Measurements from ENCODE around the gene EIF4A3. TPM values are rescaled to one million over a fixed set of nuclear protein-coding genes. Genes with fewer than 3 reads are reported as not detected.
"Not testable (repeated sequence)": the region's sequence is repeated elsewhere in the genome, so short reads cannot be mapped to it uniquely, and the experiment has no call there.

Gene EIF4A3
- total RNA-seq, 1 donor from 2014 or later: 84.8 TPM

DNA sequence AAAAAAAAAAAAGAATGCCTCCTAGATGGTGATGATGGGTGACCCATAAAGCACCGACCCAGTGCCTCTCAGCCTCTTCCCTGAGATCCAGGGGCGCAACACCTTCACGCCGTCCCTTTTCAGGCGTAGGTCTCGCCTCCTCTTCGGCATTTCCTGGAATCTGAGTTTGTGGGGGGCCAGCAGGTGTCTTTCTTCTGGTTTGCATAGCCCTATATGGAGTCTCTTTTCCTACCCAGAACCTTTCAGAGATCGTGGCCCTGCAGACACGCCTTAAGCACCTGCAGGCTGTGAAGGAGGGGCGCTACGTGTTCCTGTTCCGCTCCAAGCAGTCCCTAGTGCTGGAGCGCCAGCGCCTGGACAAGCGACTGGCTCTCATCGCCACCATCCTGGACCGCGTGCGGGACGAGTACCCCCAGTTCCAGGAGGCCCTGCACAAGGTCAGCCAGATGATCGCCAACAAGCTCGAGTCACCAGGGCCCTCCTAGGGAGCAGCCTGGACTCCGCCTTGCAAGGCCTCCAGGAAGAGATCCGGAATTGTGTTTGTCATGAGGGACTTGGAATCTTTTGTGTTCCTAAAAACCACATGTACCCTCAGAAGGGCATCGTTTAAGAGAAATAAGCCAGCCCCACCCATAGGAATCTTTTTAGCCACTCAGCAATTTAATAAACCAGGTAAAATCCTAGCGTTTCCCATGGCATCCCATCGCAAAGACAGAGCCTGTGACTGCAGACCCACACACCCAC lies 47.5 kb downstream of the EIF4A3 start:
- no peak for DNase-seq (ENCODE audit: low spot score)

DNA sequence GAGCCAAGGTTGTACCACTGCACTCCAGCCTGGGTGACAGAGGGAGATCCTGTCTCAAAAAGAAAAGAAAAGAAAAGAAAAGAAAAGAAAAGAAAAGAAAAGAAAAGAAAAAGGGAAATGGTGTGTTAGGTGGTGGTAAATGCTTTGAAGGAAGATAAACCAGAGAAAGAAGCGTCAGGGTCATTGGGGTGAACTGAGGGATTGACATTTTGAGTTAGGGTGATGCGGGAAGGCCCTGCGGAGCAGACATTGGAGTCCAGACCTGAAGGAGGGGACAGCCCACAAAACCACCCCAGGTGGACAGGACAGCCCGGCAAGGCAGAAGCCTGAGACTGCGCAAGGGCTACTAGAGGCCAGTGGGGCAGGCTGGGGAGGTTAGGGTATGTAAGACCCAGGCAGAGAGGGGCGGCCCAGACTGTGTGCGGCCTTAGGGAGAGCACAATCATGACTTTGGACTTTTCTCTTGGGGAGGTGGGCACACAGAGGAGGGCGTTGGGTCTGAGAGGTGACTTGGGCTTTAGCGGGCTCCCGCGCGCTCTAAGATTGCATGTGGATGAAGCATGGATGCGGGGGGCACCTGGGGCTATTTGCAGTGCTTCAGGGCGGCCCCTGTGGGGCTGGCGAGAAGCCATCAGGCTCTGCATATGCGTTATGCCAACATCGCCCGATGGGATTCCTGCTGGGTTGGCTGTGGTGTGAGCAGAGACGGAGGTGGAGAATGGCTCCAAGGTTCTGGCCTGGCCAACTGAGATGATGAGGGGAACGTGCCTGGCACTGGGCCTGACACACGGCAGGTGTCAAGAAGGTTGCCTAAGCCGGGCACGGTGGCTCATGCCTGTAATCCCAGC lies 48.9 kb downstream of the EIF4A3 start:
- no peak for DNase-seq (ENCODE audit: low spot score)

GRCh38 chr17:80097127-80097621 lies 49.8 kb downstream of the EIF4A3 start:
- no peak for DNase-seq (ENCODE audit: low spot score)

- DNase-seq (ENCODE audit: low spot score): no peak
Observed at GRCh38 chr17:80096561-80097021, 50.3 kb downstream of the EIF4A3 start.

GRCh38 chr17:80095844-80096475 lies 51.0 kb downstream of the EIF4A3 start:
- no peak for DNase-seq (ENCODE audit: low spot score)

DNA sequence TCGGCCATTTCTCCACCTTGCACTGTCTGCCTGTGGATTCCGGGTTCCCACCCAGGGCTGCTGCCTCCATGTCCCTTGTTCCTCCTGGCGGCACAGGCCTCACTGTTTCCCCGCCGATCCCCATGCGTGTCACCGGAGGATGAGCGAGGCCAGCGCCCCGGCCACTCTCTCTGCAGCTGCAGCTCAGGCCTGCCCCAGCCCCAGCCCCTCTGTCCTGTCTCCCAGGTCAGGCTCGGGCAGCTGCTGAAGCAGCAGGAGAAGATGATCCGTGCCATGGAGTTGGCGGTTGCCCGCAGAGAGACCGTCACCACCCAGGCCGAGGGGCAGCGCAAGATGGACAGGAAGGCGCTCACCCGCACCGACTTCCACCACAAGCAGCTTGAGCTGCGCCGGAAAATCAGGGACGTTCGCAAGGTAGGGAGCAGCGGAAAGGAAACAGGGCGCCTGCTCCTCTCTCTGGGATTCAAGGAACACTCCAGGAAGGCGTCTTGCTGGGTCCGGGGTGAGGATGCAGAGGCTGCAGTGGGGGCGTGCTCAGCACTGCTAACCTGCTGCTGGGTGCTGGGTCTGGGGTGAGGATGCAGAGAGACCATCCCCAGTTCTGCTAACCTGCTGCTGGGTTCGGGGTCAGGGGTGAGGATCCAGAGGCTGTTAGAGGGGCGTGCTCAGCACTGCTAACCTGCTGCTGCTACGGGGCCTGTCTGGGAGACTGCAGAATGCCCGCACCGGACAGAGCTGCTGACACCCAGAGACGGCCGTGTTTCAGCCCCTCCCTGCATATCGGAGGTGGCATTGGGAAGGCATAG lies 51.7 kb downstream of the EIF4A3 start:
- DNase-seq (ENCODE audit: low spot score): no peak

GRCh38 chr17:80092959-80093358 lies 54.0 kb downstream of the EIF4A3 start:
- no peak for DNase-seq (ENCODE audit: low spot score)

GRCh38 chr17:80091376-80091775 lies 55.6 kb downstream of the EIF4A3 start:
- no peak for DNase-seq (ENCODE audit: low spot score)

DNA sequence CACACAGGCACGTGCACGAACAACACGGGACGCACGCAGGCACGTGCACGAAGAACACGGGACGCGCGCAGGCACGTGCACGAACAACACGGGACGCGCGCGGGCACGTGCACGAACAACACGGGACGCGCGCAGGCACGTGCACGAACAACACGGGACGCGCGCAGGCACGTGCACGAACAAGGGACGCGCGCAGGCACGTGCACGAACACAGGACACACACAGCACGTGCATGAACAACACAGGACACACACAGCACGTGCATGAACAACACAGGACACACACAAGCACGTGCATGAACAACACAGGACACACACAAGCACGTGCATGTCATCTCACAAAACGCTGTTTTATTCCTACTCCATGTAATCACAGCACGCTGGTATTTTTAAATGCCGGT lies 56.8 kb downstream of the EIF4A3 start:
- not testable (repeated sequence) for DNase-seq (ENCODE audit: low spot score)

- DNase-seq (ENCODE audit: low spot score): no peak
Observed at GRCh38 chr17:80089762-80090161, 57.2 kb downstream of the EIF4A3 start.

- no peak for DNase-seq (ENCODE audit: low spot score)
Observed at GRCh38 chr17:80087346-80088265, 59.3 kb downstream of the EIF4A3 start.

GRCh38 chr17:80086616-80087015 lies 60.3 kb downstream of the EIF4A3 start:
- no peak for DNase-seq (ENCODE audit: low spot score)

GRCh38 chr17:80086081-80086480 lies 60.8 kb downstream of the EIF4A3 start:
- no peak for DNase-seq (ENCODE audit: low spot score)

GRCh38 chr17:80084773-80085172 lies 62.2 kb downstream of the EIF4A3 start:
- DNase-seq (ENCODE audit: low spot score): no peak

Other genes starting within 250 kb of the EIF4A3 start
- 37.0 TPM for gene TBC1D16, start 111.3 kb downstream of the EIF4A3 start, total RNA-seq
- 12.4 TPM for gene CCDC40, start 110.5 kb downstream of the EIF4A3 start, total RNA-seq
- gene GAA, start 45.5 kb downstream of the EIF4A3 start, total RNA-seq: 60.7 TPM
- gene CARD14, start 22.9 kb upstream of the EIF4A3 start, total RNA-seq: 19.3 TPM
- gene SGSH, start 73.2 kb upstream of the EIF4A3 start, total RNA-seq: 64.1 TPM
- 25.5 TPM for gene SLC26A11, start 73.3 kb upstream of the EIF4A3 start, total RNA-seq
- gene RNF213, start 113.7 kb upstream of the EIF4A3 start, total RNA-seq: 221 TPM